Esophagus squamous epithelium (tissue), 4 donors: ENCODE data around the gene GPD1.

Source experiments
- POLR2A ChIP-seq, 4 donors: fragments of 450-650 bp; IDR thresholded peaks; one replicate each; pipeline ENCODE4 v1.6.1; 2017; ENCODE audit warnings: antibody characterized with exemption in 4 of 4, mild to moderate bottlenecking in 4 of 4, moderate library complexity in 3 of 4
- TF ChIP-seq, protein P1 (sequence below), 6 experiments: fragments of 450-650 bp in 4 of 6; fragments of 200-600 bp in 2 of 6; sonication (generic) in 2 of 6; IDR thresholded peaks; one replicate each; pipeline ENCODE4 v1.5.1; 2016 to 2019; ENCODE audit warnings: antibody characterized with exemption in 6 of 6, mild to moderate bottlenecking in 4 of 6, moderate library complexity in 4 of 6

DNA sequence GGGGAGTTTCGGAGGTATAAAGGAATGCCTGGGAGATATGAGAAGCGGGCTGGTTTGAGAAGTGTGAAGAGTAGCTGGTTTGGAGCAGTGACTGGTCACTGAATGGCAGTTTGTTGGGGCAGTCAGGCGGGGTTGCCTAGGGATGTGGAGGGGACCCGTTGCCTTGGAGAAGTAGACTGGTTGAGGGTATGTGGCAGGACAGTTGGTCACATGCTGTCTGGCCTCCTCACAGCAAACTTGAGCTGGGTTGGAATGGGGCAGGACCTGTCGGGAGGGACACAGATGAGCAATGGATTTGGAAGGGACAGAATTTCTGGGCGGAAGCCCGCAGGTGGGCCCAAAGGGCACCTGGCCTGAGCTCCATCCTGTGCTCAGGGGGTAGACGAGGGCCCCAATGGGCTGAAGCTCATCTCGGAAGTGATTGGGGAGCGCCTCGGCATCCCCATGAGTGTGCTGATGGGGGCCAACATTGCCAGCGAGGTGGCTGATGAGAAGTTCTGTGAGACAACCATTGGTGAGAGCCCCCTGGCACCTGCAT, 2.2 kb downstream of the GPD1 start:
- TF ChIP-seq, protein P1, sequence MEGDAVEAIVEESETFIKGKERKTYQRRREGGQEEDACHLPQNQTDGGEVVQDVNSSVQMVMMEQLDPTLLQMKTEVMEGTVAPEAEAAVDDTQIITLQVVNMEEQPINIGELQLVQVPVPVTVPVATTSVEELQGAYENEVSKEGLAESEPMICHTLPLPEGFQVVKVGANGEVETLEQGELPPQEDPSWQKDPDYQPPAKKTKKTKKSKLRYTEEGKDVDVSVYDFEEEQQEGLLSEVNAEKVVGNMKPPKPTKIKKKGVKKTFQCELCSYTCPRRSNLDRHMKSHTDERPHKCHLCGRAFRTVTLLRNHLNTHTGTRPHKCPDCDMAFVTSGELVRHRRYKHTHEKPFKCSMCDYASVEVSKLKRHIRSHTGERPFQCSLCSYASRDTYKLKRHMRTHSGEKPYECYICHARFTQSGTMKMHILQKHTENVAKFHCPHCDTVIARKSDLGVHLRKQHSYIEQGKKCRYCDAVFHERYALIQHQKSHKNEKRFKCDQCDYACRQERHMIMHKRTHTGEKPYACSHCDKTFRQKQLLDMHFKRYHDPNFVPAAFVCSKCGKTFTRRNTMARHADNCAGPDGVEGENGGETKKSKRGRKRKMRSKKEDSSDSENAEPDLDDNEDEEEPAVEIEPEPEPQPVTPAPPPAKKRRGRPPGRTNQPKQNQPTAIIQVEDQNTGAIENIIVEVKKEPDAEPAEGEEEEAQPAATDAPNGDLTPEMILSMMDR (IDR thresholded peaks at IDR 0.05): no peak
- TF ChIP-seq POLR2A (IDR thresholded peaks at IDR 0.05): no peak
